MM.1S (cell line): ENCODE results near the gene SPEF2.

Experiments used
- CTCF ChIP-seq: fragments of 300-600 bp; sonication (generic); IDR thresholded peaks from 2 replicates; pipeline ENCODE4 v1.5.1; 2016; ENCODE audit warnings: antibody characterized with exemption, low read length, mixed read lengths
- EZH2phosphoT487 ChIP-seq: fragments of 300-600 bp; sonication (generic); IDR thresholded peaks from 2 replicates; pipeline ENCODE4 v1.6.1; 2018; ENCODE audit warnings: antibody characterized with exemption, low read length

- TF ChIP-seq CTCF: no peak
- no peak for TF ChIP-seq EZH2phosphoT487
Measured at GRCh38 chr5:35678661-35679060, 61.0 kb downstream of the SPEF2 start.
